ENCODE results near the gene INKA2.

DNA sequence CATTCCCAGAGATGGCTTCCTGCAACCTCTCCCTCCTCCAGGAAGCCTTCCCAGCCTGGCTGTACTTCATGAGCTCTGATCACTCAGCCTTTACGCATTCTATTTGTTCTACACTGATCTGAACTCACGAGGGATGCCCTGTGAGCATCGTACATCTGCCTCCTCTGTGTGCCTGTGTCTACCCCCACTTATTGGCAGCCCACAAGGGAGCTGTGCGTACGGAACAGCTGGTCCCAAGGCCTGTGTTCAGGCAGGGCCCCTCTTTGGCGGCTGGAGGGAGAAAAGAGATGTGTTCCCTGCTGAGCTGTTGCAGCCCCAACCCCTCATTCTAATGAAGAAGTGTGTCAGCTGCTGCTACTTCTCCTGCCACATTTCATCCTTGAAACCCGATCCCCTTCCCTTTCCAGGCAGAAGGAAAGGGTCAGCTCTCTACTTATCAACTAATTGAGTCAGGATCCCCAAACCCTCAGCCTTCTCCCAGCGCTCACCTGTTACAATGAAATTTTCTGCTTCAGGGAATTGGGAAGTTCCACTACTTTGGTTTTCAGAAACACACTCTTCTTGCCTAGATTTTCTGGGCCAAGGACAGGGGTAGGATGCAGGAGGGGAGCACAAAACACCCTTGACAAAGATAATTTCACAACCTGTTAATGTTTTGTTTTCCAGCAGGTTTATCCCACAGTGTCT lies 3.2 kb downstream of the INKA2 start:
- TF ChIP-seq POLR2A (IDR thresholded peaks at IDR 0.05) (no peak), CTCF (IDR thresholded peaks at IDR 0.05) (no peak)
